OCI-LY3 (cell line): ENCODE data around the gene ZNRD2.

ENCODE experiments used
- CTCF ChIP-seq: fragments of 200-600, 300-600 bp; sonication (generic); IDR thresholded peaks from 2 replicates; pipeline ENCODE4 v1.5.1; 2014; ENCODE audit warnings: antibody characterized with exemption, low read length, low read depth
- EZH2phosphoT487 ChIP-seq: fragments of 200-600 bp; shearing (Covaris generic); IDR thresholded peaks from 2 replicates; pipeline ENCODE4 v1.6.1; 2018; ENCODE audit warnings: antibody characterized with exemption, mixed run types, low read depth

DNA sequence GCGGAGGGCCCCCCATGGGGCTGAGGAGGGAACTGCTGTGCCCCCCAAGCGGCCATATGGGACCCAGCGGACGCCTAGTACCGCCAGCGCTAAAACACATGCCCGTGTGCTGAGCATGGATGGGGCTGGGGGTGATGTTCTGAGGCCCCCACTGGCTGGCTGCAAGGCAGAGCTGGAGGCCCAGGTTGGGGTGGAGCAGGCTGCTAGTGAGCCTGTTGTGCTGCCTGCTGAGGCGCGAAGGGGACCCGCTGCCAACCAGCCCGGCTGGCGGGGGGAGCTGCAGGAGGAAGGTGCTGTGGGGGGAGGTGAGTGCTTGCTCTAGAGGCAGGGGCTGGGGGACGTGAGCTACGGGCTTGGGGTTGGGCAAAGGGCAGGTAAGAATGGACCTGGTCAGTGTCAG lies 48.5 kb downstream of the ZNRD2 start:
- no peak for TF ChIP-seq CTCF
- TF ChIP-seq EZH2phosphoT487 = no peak
